ENCODE measurements around the gene FOXO3. TPM values are rescaled to one million over a fixed set of nuclear protein-coding genes. Genes with fewer than 3 reads are reported as not detected.

Gene FOXO3
- total and polyA plus RNA-seq, 2 donors (not counting 3 experiments of a cell fraction or from before 2014, with no cell fraction given) = 14.4 to 16.9 TPM

GRCh38 chr6:108666656-108667260, 106.0 kb downstream of the FOXO3 start:
- no peak for FAIRE-seq
- CTCF ChIA-PET = no interaction called here
- peaks cover 2 to 6% of the 10 kb centered on the region in 2 experiments for H3K36me3 ChIP-seq (ENCODE audit: control insufficient read depth in 2 of 2, extremely low read depth in 1 of 2, insufficient read depth in 2 of 2, low read length in 2 of 2)
- H3K4me2 ChIP-seq (ENCODE audit: insufficient read depth, low read length) = no peak overlapping the region
- no peaks in the 10 kb centered on the region for H3K4me1 ChIP-seq (ENCODE audit: control insufficient read depth, extremely low read depth, insufficient read depth, low read length)
- no peak overlapping the region for H3K4me3 ChIP-seq (replicated peaks in 1 of 3; ENCODE audit: insufficient read depth in 1 of 3, low read depth in 1 of 3, low read length in 3 of 3)
- intact Hi-C loops (cut with micrococcal nuclease) (no loop called here), dilution Hi-C loops (cut with MboI; ENCODE audit: extremely low pct_ligation_motif_present, low sequenced_read_pairs) (no loop called here)
- no peak for DNase-seq (ENCODE audit: low read depth, low spot score)
- no peaks in the 10 kb centered on the region for H3K27me3 ChIP-seq (ENCODE audit: control insufficient read depth in 2 of 2, insufficient read depth in 2 of 2, low read length in 2 of 2)
- no peak overlapping the region for H3K9ac ChIP-seq (replicated peaks; ENCODE audit: extremely low read depth, insufficient read depth, low read length)
- TF ChIP-seq FOS (IDR thresholded peaks at IDR 0.05; ENCODE audit: borderline replicate concordance, insufficient read depth, low read length) (no peak), GATA2 (IDR thresholded peaks at IDR 0.05; ENCODE audit: insufficient read depth, insufficient read length, low read depth, low read length) (no peak)
- no TSS peak for BruUV-seq (replicated peaks)
- no peak overlapping the region for H3K27ac ChIP-seq (ENCODE audit: insufficient read depth, low read depth, low read length)
- H2AFZ ChIP-seq (ENCODE audit: low read depth, low read length) = no peak overlapping the region
- no peaks in the 10 kb centered on the region for H3K9me1 ChIP-seq (replicated peaks; ENCODE audit: control insufficient read depth, extremely low read depth, insufficient read depth, low read length)
- no peaks in the 10 kb centered on the region for H3K79me2 ChIP-seq (ENCODE audit: control insufficient read depth, insufficient read depth, low read length)
- POLR2A ChIA-PET = no interaction called here
- H3K9me3 ChIP-seq (replicated peaks; ENCODE audit: control insufficient read depth, insufficient read depth, low read length) = no peaks in the 10 kb centered on the region
- no peaks in the 10 kb centered on the region for H4K20me1 ChIP-seq (replicated peaks; ENCODE audit: control insufficient read depth, extremely low read depth, insufficient read depth, low read length)

GRCh38 chr6:108667993-108668392, 107.3 kb downstream of the FOXO3 start:
- no peak for DNase-seq (ENCODE audit: low read depth, low spot score)

More at GRCh38 chr6:108667993-108668392, 107.3 kb downstream of the FOXO3 start:
- no peak overlapping the region for H3K4me2 ChIP-seq (ENCODE audit: insufficient read depth, low read length)
- H4K20me1 ChIP-seq (replicated peaks; ENCODE audit: control insufficient read depth, extremely low read depth, insufficient read depth, low read length) = no peaks in the 10 kb centered on the region
- H3K36me3 ChIP-seq (ENCODE audit: control insufficient read depth in 2 of 2, extremely low read depth in 1 of 2, insufficient read depth in 2 of 2, low read length in 2 of 2) = peaks cover 2 to 6% of the 10 kb centered on the region in 2 experiments
- no peaks in the 10 kb centered on the region for H3K27me3 ChIP-seq (ENCODE audit: control insufficient read depth in 2 of 2, insufficient read depth in 2 of 2, low read length in 2 of 2)
- no TSS peak for BruUV-seq (replicated peaks)
- TF ChIP-seq POLR2A (IDR thresholded peaks at IDR 0.05; ENCODE audit: low read depth, low read length) = no peak
- no peak for TF ChIP-seq FOS (IDR thresholded peaks at IDR 0.05; ENCODE audit: borderline replicate concordance, insufficient read depth, low read length)
- no peak for TF ChIP-seq EZH2 (IDR thresholded peaks at IDR 0.05; ENCODE audit: borderline replicate concordance, low read depth, low read length, severe bottlenecking)
- no peak for TF ChIP-seq JUN (IDR thresholded peaks at IDR 0.05; ENCODE audit: borderline replicate concordance, insufficient read depth, insufficient read length, low read depth)
- no peak for TF ChIP-seq POLR2AphosphoS5 (IDR thresholded peaks at IDR 0.05; ENCODE audit: insufficient read depth, low read depth, low read length)
- TF ChIP-seq, protein P1, sequence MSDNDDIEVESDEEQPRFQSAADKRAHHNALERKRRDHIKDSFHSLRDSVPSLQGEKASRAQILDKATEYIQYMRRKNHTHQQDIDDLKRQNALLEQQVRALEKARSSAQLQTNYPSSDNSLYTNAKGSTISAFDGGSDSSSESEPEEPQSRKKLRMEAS (IDR thresholded peaks at IDR 0.05; ENCODE audit: insufficient read depth, insufficient read length) = no peak
- TF ChIP-seq MYC (IDR thresholded peaks at IDR 0.05; ENCODE audit: low read depth, low read length) = no peak
- no peak for TF ChIP-seq GATA2 (IDR thresholded peaks at IDR 0.05; ENCODE audit: insufficient read depth, insufficient read length, low read depth, low read length)
- TF ChIP-seq CTCF (IDR thresholded peaks at IDR 0.05; ENCODE audit: extremely low read depth in 1 of 2, insufficient read depth in 1 of 2, low read depth in 1 of 2, low read length in 2 of 2) = no peak
- ChIA-PET CTCF (no interaction called here), POLR2A (no interaction called here)
- H3K4me3 ChIP-seq (replicated peaks in 1 of 3; ENCODE audit: insufficient read depth in 1 of 3, low read depth in 1 of 3, low read length in 3 of 3) = no peak overlapping the region
- H3K9ac ChIP-seq (replicated peaks; ENCODE audit: extremely low read depth, insufficient read depth, low read length) = no peak overlapping the region
- H3K79me2 ChIP-seq (ENCODE audit: control insufficient read depth, insufficient read depth, low read length) = no peaks in the 10 kb centered on the region
- no peak overlapping the region for H2AFZ ChIP-seq (ENCODE audit: low read depth, low read length)
- intact Hi-C loops (cut with micrococcal nuclease) (no loop called here), dilution Hi-C loops (cut with MboI; ENCODE audit: extremely low pct_ligation_motif_present, low sequenced_read_pairs) (no loop called here)
- H3K9me3 ChIP-seq (replicated peaks; ENCODE audit: control insufficient read depth, insufficient read depth, low read length) = no peaks in the 10 kb centered on the region
- no peaks in the 10 kb centered on the region for H3K9me1 ChIP-seq (replicated peaks; ENCODE audit: control insufficient read depth, extremely low read depth, insufficient read depth, low read length)
- H3K4me1 ChIP-seq (ENCODE audit: control insufficient read depth, extremely low read depth, insufficient read depth, low read length) = no peaks in the 10 kb centered on the region
- FAIRE-seq = no peak
- no peak overlapping the region for H3K27ac ChIP-seq (ENCODE audit: insufficient read depth, low read depth, low read length)
